ENCODE results near the gene CLPTM1L.

CLPTM1L gene

GRCh38 chr5:1386274-1386717 is 41.4 kb upstream of the CLPTM1L start:
- Histone ChIP-seq H3K4me1 (ENCODE audit: control insufficient read depth in 1 of 2, insufficient read depth in 2 of 2, low read length in 2 of 2) (peaks cover 0 to 7% of the 10 kb centered on the region in 2 donors), H3K27me3 (ENCODE audit: low read depth, low read length) (peaks cover 12% of the 10 kb centered on the region), H3K9me3 (ENCODE audit: control insufficient read depth in 1 of 2, low read length in 2 of 2) (no peaks in the 10 kb centered on the region), H3K36me3 (ENCODE audit: control insufficient read depth in 1 of 2, insufficient read depth in 2 of 2, low read length in 2 of 2) (no peaks in the 10 kb centered on the region), H3K4me3 (ENCODE audit: low read depth in 1 of 2, low read length in 2 of 2) (peak overlapping the region; percentile 68 to 87), H3K27ac (ENCODE audit: low read length) (no peak overlapping the region)

GRCh38 chr5:1385395-1386273 is 40.7 kb upstream of the CLPTM1L start:
- Histone ChIP-seq H3K9me3 (ENCODE audit: control insufficient read depth in 1 of 2, low read length in 2 of 2) (no peaks in the 10 kb centered on the region), H3K36me3 (ENCODE audit: control insufficient read depth in 1 of 2, insufficient read depth in 2 of 2, low read length in 2 of 2) (no peaks in the 10 kb centered on the region), H3K27ac (ENCODE audit: low read length) (no peak overlapping the region), H3K27me3 (ENCODE audit: low read depth, low read length) (peaks cover 12% of the 10 kb centered on the region), H3K4me1 (ENCODE audit: control insufficient read depth in 1 of 2, insufficient read depth in 2 of 2, low read length in 2 of 2) (peaks cover 0 to 9% of the 10 kb centered on the region in 2 donors), H3K4me3 (ENCODE audit: low read depth in 1 of 2, low read length in 2 of 2) (peak overlapping the region; percentile 68 to 87)

- peaks cover 12% of the 10 kb centered on the region for H3K27me3 ChIP-seq (ENCODE audit: low read depth, low read length)
- no peaks in the 10 kb centered on the region for H3K36me3 ChIP-seq (ENCODE audit: control insufficient read depth in 1 of 2, insufficient read depth in 2 of 2, low read length in 2 of 2)
- H3K27ac ChIP-seq (ENCODE audit: low read length), result no peak overlapping the region
- no peaks in the 10 kb centered on the region for H3K9me3 ChIP-seq (ENCODE audit: control insufficient read depth in 1 of 2, low read length in 2 of 2)
- H3K4me3 ChIP-seq (ENCODE audit: low read depth in 1 of 2, low read length in 2 of 2), result no peak overlapping the region
- peaks cover 0 to 14% of the 10 kb centered on the region in 2 donors for H3K4me1 ChIP-seq (ENCODE audit: control insufficient read depth in 1 of 2, insufficient read depth in 2 of 2, low read length in 2 of 2)
Observed at GRCh38 chr5:1384521-1384920, 39.6 kb upstream of the CLPTM1L start.

GRCh38 chr5:1383886-1384401 is 39.0 kb upstream of the CLPTM1L start:
- H3K36me3 ChIP-seq (ENCODE audit: control insufficient read depth in 1 of 2, insufficient read depth in 2 of 2, low read length in 2 of 2), result no peaks in the 10 kb centered on the region
- H3K9me3 ChIP-seq (ENCODE audit: control insufficient read depth in 1 of 2, low read length in 2 of 2), result no peaks in the 10 kb centered on the region
- H3K4me3 ChIP-seq (ENCODE audit: low read depth in 1 of 2, low read length in 2 of 2), result no peak overlapping the region
- peaks cover 12% of the 10 kb centered on the region for H3K27me3 ChIP-seq (ENCODE audit: low read depth, low read length)
- peaks cover 0 to 14% of the 10 kb centered on the region in 2 donors for H3K4me1 ChIP-seq (ENCODE audit: control insufficient read depth in 1 of 2, insufficient read depth in 2 of 2, low read length in 2 of 2)
- H3K27ac ChIP-seq (ENCODE audit: low read length), result no peak overlapping the region

- peaks cover 0 to 14% of the 10 kb centered on the region in 2 donors for H3K4me1 ChIP-seq (ENCODE audit: control insufficient read depth in 1 of 2, insufficient read depth in 2 of 2, low read length in 2 of 2)
- no peaks in the 10 kb centered on the region for H3K9me3 ChIP-seq (ENCODE audit: control insufficient read depth in 1 of 2, low read length in 2 of 2)
- H3K27me3 ChIP-seq (ENCODE audit: low read depth, low read length), result peaks cover 10% of the 10 kb centered on the region
- no peak overlapping the region for H3K4me3 ChIP-seq (ENCODE audit: low read depth in 1 of 2, low read length in 2 of 2)
- no peaks in the 10 kb centered on the region for H3K36me3 ChIP-seq (ENCODE audit: control insufficient read depth in 1 of 2, insufficient read depth in 2 of 2, low read length in 2 of 2)
- no peak overlapping the region for H3K27ac ChIP-seq (ENCODE audit: low read length)
Observed at GRCh38 chr5:1383344-1383743, 38.4 kb upstream of the CLPTM1L start.

- Histone ChIP-seq H3K4me1 (ENCODE audit: control insufficient read depth in 1 of 2, insufficient read depth in 2 of 2, low read length in 2 of 2) (peaks cover 0 to 14% of the 10 kb centered on the region in 2 donors), H3K4me3 (ENCODE audit: low read depth in 1 of 2, low read length in 2 of 2) (no peak overlapping the region), H3K36me3 (ENCODE audit: control insufficient read depth in 1 of 2, insufficient read depth in 2 of 2, low read length in 2 of 2) (no peaks in the 10 kb centered on the region), H3K27ac (ENCODE audit: low read length) (no peak overlapping the region), H3K9me3 (ENCODE audit: control insufficient read depth in 1 of 2, low read length in 2 of 2) (no peaks in the 10 kb centered on the region), H3K27me3 (ENCODE audit: low read depth, low read length) (peaks cover 7% of the 10 kb centered on the region)
Observed at GRCh38 chr5:1382248-1382700, 37.4 kb upstream of the CLPTM1L start.

- peaks cover 0 to 12% of the 10 kb centered on the region in 2 donors for H3K4me1 ChIP-seq (ENCODE audit: control insufficient read depth in 1 of 2, insufficient read depth in 2 of 2, low read length in 2 of 2)
- no peaks in the 10 kb centered on the region for H3K36me3 ChIP-seq (ENCODE audit: control insufficient read depth in 1 of 2, insufficient read depth in 2 of 2, low read length in 2 of 2)
- no peak overlapping the region for H3K4me3 ChIP-seq (ENCODE audit: low read depth in 1 of 2, low read length in 2 of 2)
- no peaks in the 10 kb centered on the region for H3K9me3 ChIP-seq (ENCODE audit: control insufficient read depth in 1 of 2, low read length in 2 of 2)
- H3K27ac ChIP-seq (ENCODE audit: low read length), result no peak overlapping the region
- H3K27me3 ChIP-seq (ENCODE audit: low read depth, low read length), result no peaks in the 10 kb centered on the region
Observed at GRCh38 chr5:1381370-1382247, 36.7 kb upstream of the CLPTM1L start.

- Histone ChIP-seq H3K9me3 (ENCODE audit: control insufficient read depth in 1 of 2, low read length in 2 of 2) (no peaks in the 10 kb centered on the region), H3K27ac (ENCODE audit: low read length) (no peak overlapping the region), H3K4me3 (ENCODE audit: low read depth in 1 of 2, low read length in 2 of 2) (no peak overlapping the region), H3K4me1 (ENCODE audit: control insufficient read depth in 1 of 2, insufficient read depth in 2 of 2, low read length in 2 of 2) (peaks cover 0 to 8% of the 10 kb centered on the region in 2 donors), H3K27me3 (ENCODE audit: low read depth, low read length) (no peaks in the 10 kb centered on the region), H3K36me3 (ENCODE audit: control insufficient read depth in 1 of 2, insufficient read depth in 2 of 2, low read length in 2 of 2) (no peaks in the 10 kb centered on the region)
Observed at GRCh38 chr5:1380910-1381309, 36.0 kb upstream of the CLPTM1L start.

- no peaks in the 10 kb centered on the region for H3K9me3 ChIP-seq (ENCODE audit: control insufficient read depth in 1 of 2, low read length in 2 of 2)
- H3K27me3 ChIP-seq (ENCODE audit: low read depth, low read length), result no peaks in the 10 kb centered on the region
- no peak overlapping the region for H3K27ac ChIP-seq (ENCODE audit: low read length)
- peaks cover 0 to 8% of the 10 kb centered on the region in 2 donors for H3K4me1 ChIP-seq (ENCODE audit: control insufficient read depth in 1 of 2, insufficient read depth in 2 of 2, low read length in 2 of 2)
- peak overlapping the region in 1 of 2 donors; percentile 51 for H3K4me3 ChIP-seq (ENCODE audit: low read depth in 1 of 2, low read length in 2 of 2)
- H3K36me3 ChIP-seq (ENCODE audit: control insufficient read depth in 1 of 2, insufficient read depth in 2 of 2, low read length in 2 of 2), result no peaks in the 10 kb centered on the region
Observed at GRCh38 chr5:1380011-1380817, 35.3 kb upstream of the CLPTM1L start.

- no peaks in the 10 kb centered on the region for H3K27me3 ChIP-seq (ENCODE audit: low read depth, low read length)
- H3K9me3 ChIP-seq (ENCODE audit: control insufficient read depth in 1 of 2, low read length in 2 of 2), result no peaks in the 10 kb centered on the region
- H3K4me1 ChIP-seq (ENCODE audit: control insufficient read depth in 1 of 2, insufficient read depth in 2 of 2, low read length in 2 of 2), result peaks cover 0 to 8% of the 10 kb centered on the region in 2 donors
- no peak overlapping the region for H3K27ac ChIP-seq (ENCODE audit: low read length)
- no peaks in the 10 kb centered on the region for H3K36me3 ChIP-seq (ENCODE audit: control insufficient read depth in 1 of 2, insufficient read depth in 2 of 2, low read length in 2 of 2)
- H3K4me3 ChIP-seq (ENCODE audit: low read depth in 1 of 2, low read length in 2 of 2), result no peak overlapping the region
Observed at GRCh38 chr5:1378866-1379659, 34.2 kb upstream of the CLPTM1L start.

All from muscle layer of duodenum (tissue), 2 donors.